ENCODE measurements around the gene H2AZ2.
"Not testable (repeated sequence)": the region's sequence is repeated elsewhere in the genome, so short reads cannot be mapped to it uniquely, and the experiment has no call there.

Gene H2AZ2

GRCh38 chr7:44819292-44819691 lies 28.6 kb downstream of the H2AZ2 start:
- no peak for DNase-seq (ENCODE audit: low read depth, low spot score)

GRCh38 chr7:44814919-44815318 lies 33.0 kb downstream of the H2AZ2 start:
- no peak for DNase-seq (ENCODE audit: low read depth, low spot score)

- DNase-seq (ENCODE audit: low read depth, low spot score), result no peak
These were observed 36.3 kb downstream of the H2AZ2 start for GRCh38 chr7:44811571-44811970.

GRCh38 chr7:44811093-44811492 lies 36.8 kb downstream of the H2AZ2 start:
- DNase-seq (ENCODE audit: low read depth, low spot score), result peak; percentile 23

- no peak for DNase-seq (ENCODE audit: low read depth, low spot score)
These were observed 38.9 kb downstream of the H2AZ2 start for GRCh38 chr7:44808914-44809393.

GRCh38 chr7:44805950-44806349 lies 41.9 kb downstream of the H2AZ2 start:
- no peak for DNase-seq (ENCODE audit: low read depth, low spot score)

GRCh38 chr7:44803828-44804519 lies 43.9 kb downstream of the H2AZ2 start:
- not testable (repeated sequence) for DNase-seq (ENCODE audit: low read depth, low spot score)

GRCh38 chr7:44802418-44803025 lies 45.4 kb downstream of the H2AZ2 start:
- no peak for DNase-seq (ENCODE audit: low read depth, low spot score)

GRCh38 chr7:44801890-44802289 lies 46.0 kb downstream of the H2AZ2 start:
- no peak for DNase-seq (ENCODE audit: low read depth, low spot score)

GRCh38 chr7:44799939-44800338 lies 47.9 kb downstream of the H2AZ2 start:
- no peak for DNase-seq (ENCODE audit: low read depth, low spot score)

GRCh38 chr7:44798649-44799305 lies 49.1 kb downstream of the H2AZ2 start:
- no peak for DNase-seq (ENCODE audit: low read depth, low spot score)

- DNase-seq (ENCODE audit: low read depth, low spot score), result peak; percentile 93
These were observed 50.3 kb downstream of the H2AZ2 start for GRCh38 chr7:44797329-44798258.

- DNase-seq (ENCODE audit: low read depth, low spot score), result peak; percentile 99
These were observed 51.2 kb downstream of the H2AZ2 start, which contains the start of gene PPIA for GRCh38 chr7:44796504-44797328. Gene PPIA (plus strand): TSS chr7:44796681. CDS start chr7:44796725, 44 bp downstream.

- DNase-seq (ENCODE audit: low read depth, low spot score), result no peak
These were observed 51.8 kb downstream of the H2AZ2 start for GRCh38 chr7:44796034-44796503.

- DNase-seq (ENCODE audit: low read depth, low spot score), result no peak
These were observed 53.6 kb downstream of the H2AZ2 start for GRCh38 chr7:44794331-44794730.

GRCh38 chr7:44793919-44794318 lies 54.0 kb downstream of the H2AZ2 start:
- DNase-seq (ENCODE audit: low read depth, low spot score), result no peak

- peak; percentile 71 for DNase-seq (ENCODE audit: low read depth, low spot score)
These were observed 56.3 kb downstream of the H2AZ2 start for GRCh38 chr7:44791278-44792219.

- no peak for DNase-seq (ENCODE audit: low read depth, low spot score)
These were observed 57.9 kb downstream of the H2AZ2 start for GRCh38 chr7:44789990-44790389.

- no peak for DNase-seq (ENCODE audit: low read depth, low spot score)
These were observed 60.1 kb downstream of the H2AZ2 start for GRCh38 chr7:44787762-44788161.

Measured in astrocyte of the hippocampus (primary cell).